OCI-LY3 (cell line): ENCODE results near the gene NUDT17.

Experiments used
- H2AFZ ChIP-seq: fragments of 200-600, 300-600 bp; shearing (Covaris generic); 2 replicates; pipeline ENCODE4 v1.6.0; 2014; ENCODE audit warnings: antibody characterized with exemption, low read depth, low read length
- H3K27ac ChIP-seq: fragments of 200-600, 300-600 bp; sonication (generic); 2 replicates; pipeline ENCODE4 v1.5.1; 2014; ENCODE audit warnings: mild to moderate bottlenecking, low read length, moderate library complexity, mixed read lengths
- H3K27me3 ChIP-seq: fragments of 200-600, 300-600 bp; sonication (generic); 2 replicates; pipeline ENCODE4 v1.6.1; 2014; ENCODE audit warnings: low read depth, low read length, mixed read lengths
- H3K36me3 ChIP-seq: fragments of 200-600, 300-600 bp; sonication (generic); replicated peaks from 2 replicates; pipeline ENCODE3; 2014; ENCODE audit warnings: low read depth, low read length, mixed read lengths
- H3K4me1 ChIP-seq: fragments of 300-600, 200-600 bp; sonication (generic); 2 replicates; pipeline ENCODE4 v1.6.1; 2014; ENCODE audit warnings: low read length, mixed read lengths
- H3K4me2 ChIP-seq: fragments of 200-600, 300-600 bp; sonication (generic); 2 replicates; pipeline ENCODE4 v1.6.1; 2014; ENCODE audit warnings: low read length, mixed read lengths
- H3K4me3 ChIP-seq: fragments of 300-600, 200-600 bp; sonication (generic); 2 replicates; pipeline ENCODE4 v1.5.1; 2014; ENCODE audit warnings: antibody characterized with exemption, mild to moderate bottlenecking, low read length, moderate library complexity
- H3K79me2 ChIP-seq: fragments of 300-600, 200-600 bp; shearing (Covaris generic); 2 replicates; pipeline ENCODE4 v1.6.1; 2014; ENCODE audit warnings: mild to moderate bottlenecking, low read length, mixed read lengths
- H3K9ac ChIP-seq: fragments of 300-600, 200-600 bp; shearing (Covaris generic); 2 replicates; pipeline ENCODE4 v1.6.0; 2014; ENCODE audit warnings: mild to moderate bottlenecking, low read length, moderate library complexity
- H3K9me3 ChIP-seq: fragments of 200-600, 300-600 bp; shearing (Covaris generic); 2 replicates; pipeline ENCODE4 v1.6.1; 2014; ENCODE audit warnings: low read length, mixed read lengths; ENCODE audit not compliant: insufficient read depth
- H4K20me1 ChIP-seq: fragments of 200-600, 300-600 bp; sonication (generic); 2 replicates; pipeline ENCODE4 v1.6.1; 2016; ENCODE audit warnings: low read length, mixed read lengths; ENCODE audit not compliant: insufficient read depth
- CTCF ChIP-seq: fragments of 200-600, 300-600 bp; sonication (generic); IDR thresholded peaks from 2 replicates; pipeline ENCODE4 v1.5.1; 2014; ENCODE audit warnings: antibody characterized with exemption, low read length, low read depth
- EZH2phosphoT487 ChIP-seq: fragments of 200-600 bp; shearing (Covaris generic); IDR thresholded peaks from 2 replicates; pipeline ENCODE4 v1.6.1; 2018; ENCODE audit warnings: antibody characterized with exemption, mixed run types, low read depth

Gene NUDT17

DNA sequence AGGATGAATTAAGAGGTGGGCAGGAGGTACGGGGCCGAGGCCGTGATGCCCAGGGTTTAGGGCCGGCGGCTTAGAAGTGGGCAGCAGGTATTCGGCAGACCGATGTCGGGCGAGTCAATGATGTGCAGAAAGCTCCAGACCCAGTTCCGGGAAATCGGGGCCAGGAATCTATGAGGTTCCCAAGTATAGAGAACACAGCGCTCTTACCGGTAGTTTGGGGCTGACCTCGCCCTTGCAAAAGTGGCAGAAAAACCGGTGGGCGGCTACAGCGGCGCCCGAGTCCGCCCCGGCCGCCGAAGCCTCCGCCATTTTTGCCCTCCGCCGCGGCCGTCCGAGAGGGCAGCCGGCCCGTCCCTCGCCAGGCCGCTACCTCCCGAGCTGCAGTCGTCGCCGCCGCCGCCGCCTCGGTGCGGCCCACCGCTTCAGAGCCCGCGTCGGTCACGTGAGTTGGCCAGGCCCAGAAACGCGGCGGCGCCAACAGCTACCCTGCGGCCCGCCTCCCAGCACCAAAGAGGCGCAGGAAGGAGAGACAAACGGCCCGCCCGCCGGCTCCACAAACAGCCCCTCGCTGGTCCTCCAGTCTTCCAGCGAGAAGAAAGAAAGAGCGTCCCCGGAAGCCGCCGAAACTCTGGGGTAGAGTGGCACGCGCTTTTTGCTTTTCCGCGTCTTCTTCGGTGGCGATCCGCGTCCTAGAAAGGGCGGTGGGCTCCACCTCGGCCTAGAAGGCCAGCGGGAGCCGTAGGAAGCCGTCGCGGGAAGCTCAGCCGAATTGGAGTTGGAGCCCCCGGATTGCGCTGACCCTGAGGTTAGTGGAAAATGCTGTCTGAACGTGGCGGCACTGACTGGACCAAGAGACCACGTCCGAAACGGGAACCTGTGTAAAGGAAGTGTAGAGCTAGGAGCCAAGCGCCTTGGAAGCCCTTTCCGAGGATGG is 21.6 kb upstream of the NUDT17 start, which contains the start of the genes POLR3C and RNF115:
POLR3C (plus strand) TSS at position 636 of the 934 bp plus-strand sequence. CDS start 1,577 bp downstream, outside the sequence.
RNF115 (minus strand) TSS at position 531 of the 934 bp plus-strand sequence; CDS start at position 309, 222 bp downstream.
- Histone ChIP-seq H3K27ac (peak within 1 kb of the TSS; percentile 66), H3K79me2 (peaks cover 52% of the 10 kb centered on the region), H3K4me2 (peak within 1 kb of the TSS; percentile 77), H3K36me3 (peaks cover 29% of the 10 kb centered on the region), H3K9ac (peak within 1 kb of the TSS; percentile 86), H3K4me1 (peaks cover 11% of the 10 kb centered on the region), H2AFZ (peak within 1 kb of the TSS; percentile 28), H3K27me3 (no peaks in the 10 kb centered on the region), H3K4me3 (peak within 1 kb of the TSS; percentile 79), H4K20me1 (no peaks in the 10 kb centered on the region), H3K9me3 (no peaks in the 10 kb centered on the region)
- TF ChIP-seq EZH2phosphoT487 (no peak), CTCF (no peak)

DNA sequence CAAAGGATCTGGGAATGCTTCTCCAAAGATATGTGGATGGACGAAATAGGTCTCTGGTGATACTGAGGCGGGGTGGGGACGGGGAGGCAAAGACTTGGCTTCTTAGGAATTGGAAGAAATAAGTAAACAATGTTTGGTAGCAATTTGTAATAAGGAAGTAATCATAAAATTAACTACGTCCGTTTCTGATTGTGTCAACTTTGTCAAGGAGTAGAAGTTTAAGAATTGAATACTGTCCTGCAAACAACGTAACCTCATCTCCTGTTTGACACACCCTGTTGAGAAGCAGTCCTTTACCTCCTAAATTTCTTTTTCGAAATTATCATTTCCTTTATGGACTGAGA is 21.0 kb upstream of the NUDT17 start:
- Histone ChIP-seq H3K4me1 (peaks cover 11% of the 10 kb centered on the region), H3K79me2 (peaks cover 48% of the 10 kb centered on the region), H3K36me3 (peaks cover 36% of the 10 kb centered on the region), H3K27me3 (no peaks in the 10 kb centered on the region), H2AFZ (peak overlapping the region; percentile 28), H3K9me3 (no peaks in the 10 kb centered on the region), H3K9ac (peak overlapping the region; percentile 86), H3K4me2 (peak overlapping the region; percentile 77), H3K27ac (peak overlapping the region; percentile 66), H3K4me3 (peak overlapping the region; percentile 79), H4K20me1 (no peaks in the 10 kb centered on the region)
- no peak for TF ChIP-seq CTCF
- TF ChIP-seq EZH2phosphoT487 = no peak

- H2AFZ ChIP-seq = no peak overlapping the region
- H3K36me3 ChIP-seq = peaks cover 47% of the 10 kb centered on the region
- no peaks in the 10 kb centered on the region for H3K9me3 ChIP-seq
- no peaks in the 10 kb centered on the region for H4K20me1 ChIP-seq
- no peak overlapping the region for H3K27ac ChIP-seq
- H3K4me1 ChIP-seq = peaks cover 11% of the 10 kb centered on the region
- no peaks in the 10 kb centered on the region for H3K27me3 ChIP-seq
- H3K4me2 ChIP-seq = no peak overlapping the region
- TF ChIP-seq EZH2phosphoT487 (no peak), CTCF (no peak)
- H3K9ac ChIP-seq = no peak overlapping the region
- H3K4me3 ChIP-seq = no peak overlapping the region
- peaks cover 45% of the 10 kb centered on the region for H3K79me2 ChIP-seq
These were observed 19.4 kb upstream of the NUDT17 start for GRCh38 chr1:145826030-145826429.

- no peaks in the 10 kb centered on the region for H3K9me3 ChIP-seq
- H3K9ac ChIP-seq = no peak overlapping the region
- peaks cover 37% of the 10 kb centered on the region for H3K79me2 ChIP-seq
- H3K27ac ChIP-seq = no peak overlapping the region
- peaks cover 9% of the 10 kb centered on the region for H3K4me1 ChIP-seq
- H2AFZ ChIP-seq = no peak overlapping the region
- no peak overlapping the region for H3K4me2 ChIP-seq
- no peak for TF ChIP-seq EZH2phosphoT487
- H3K36me3 ChIP-seq = peaks cover 61% of the 10 kb centered on the region
- no peaks in the 10 kb centered on the region for H3K27me3 ChIP-seq
- H4K20me1 ChIP-seq = no peaks in the 10 kb centered on the region
- no peak overlapping the region for H3K4me3 ChIP-seq
These were observed 17.5 kb upstream of the NUDT17 start for GRCh38 chr1:145827966-145828365.
